Stomach (tissue), 9 donors: ENCODE measurements around the gene SNTG2. TPM values are rescaled to one million over a fixed set of nuclear protein-coding genes. Genes with fewer than 3 reads are reported as not detected.

ENCODE experiments used
- DNase-seq, 2 donors: peaks; one replicate each; pipeline versions ENCODE4 v3.0.0 to v3.0.0-alpha.2; 2013 to 2019
- H3K27ac ChIP-seq, 5 donors: fragments of 200-600 bp in 4 of 5; sonication (generic) in 4 of 5; one replicate each; pipeline ENCODE4 v1.5.1; 2013 to 2019; ENCODE audit warnings: mild to moderate bottlenecking in 1 of 5, moderate library complexity in 1 of 5
- H3K27me3 ChIP-seq, 3 donors: fragments of 200-600 bp; sonication (generic); one replicate each; pipeline ENCODE4 v1.5.1; 2017 to 2019; ENCODE audit warnings: mixed run types in 1 of 3
- H3K36me3 ChIP-seq, 4 donors: fragments of 200-600 bp; sonication (generic); 1 replicate in 3 of 4; 2 replicates in 1 of 4; pipeline ENCODE4 v1.5.1; 2016 to 2019
- H3K4me1 ChIP-seq, 4 donors: fragments of 200-600 bp; sonication (generic); one replicate each; pipeline ENCODE4 v1.5.1; 2016 to 2019
- H3K4me3 ChIP-seq, 4 donors: fragments of 200-600 bp; sonication (generic) in 3 of 4; one replicate each; pipeline ENCODE4 v1.5.1; 2016 to 2019; ENCODE audit warnings: mild to moderate bottlenecking in 1 of 4
- H3K9me3 ChIP-seq, 4 donors: fragments of 200-600 bp; sonication (generic); one replicate each; pipeline ENCODE4 v1.5.1; 2016 to 2019
- EP300 ChIP-seq: sonication (generic); formaldehyde crosslinking; IDR thresholded peaks from one replicate; pipeline ENCODE4 v1.6.1; 2017; ENCODE audit warnings: antibody characterized with exemption
- POLR2A ChIP-seq, 4 donors: fragments of 450-650 bp; IDR thresholded peaks; one replicate each; pipeline ENCODE4 v1.6.1; 2016; ENCODE audit warnings: antibody characterized with exemption in 4 of 4, control low read depth in 2 of 4, mild to moderate bottlenecking in 1 of 4, moderate library complexity in 1 of 4
- POLR2AphosphoS5 ChIP-seq, 3 donors: sonication (generic); formaldehyde crosslinking; IDR thresholded peaks; one replicate each; pipeline ENCODE4 v1.6.1; 2016; ENCODE audit warnings: antibody characterized with exemption in 3 of 3
- WGBS, 5 donors: extraction: QIAGEN DNeasy Blood & Tissue Kit in 3 of 5; methylation state at CpG; one replicate each; pipeline versions ENCODE4 v1.1.5 to v1.1.7; 2013 to 2018; 5-methylcytosine and 5-hydroxymethylcytosine counted together
- intact Hi-C: fragments of 100-400 bp; cut with DNase I; formaldehyde crosslinking; loops from one replicate; pipeline ENCODE4 v1.15.1; 2023; ENCODE audit warnings: low total_unique reads
- polyA plus RNA-seq, 3 donors: library from polyadenylated mRNA; stranded (reverse); fragments of 200-250 nt; gene quantifications; one replicate each; pipeline ENCODE4 v1.2.3, GENCODE V29; 2013
- total RNA-seq, 5 donors: library from RNA; depleted of rRNA; stranded (reverse); fragments of >200 nt; gene quantifications; one replicate each; pipeline versions ENCODE4 v1.1.0 to v1.2.3, GENCODE V29; 2014 to 2016
- TF ChIP-seq, protein P1 (sequence below), 7 experiments: fragments of 450-650 bp in 4 of 7; fragments of 200-600 bp in 3 of 7; sonication (generic) in 3 of 7; IDR thresholded peaks; one replicate each; pipeline ENCODE4 v1.5.1; 2016 to 2019; ENCODE audit warnings: antibody characterized with exemption in 7 of 7, control low read depth in 2 of 7, mild to moderate bottlenecking in 1 of 7
- donor health status: healthy with polysubstance abuse.
- donor health status: Bipolar disorder and iron deficiency.
- donor health status: healthy.

SNTG2 gene
- total and polyA plus RNA-seq, 8 donors = 0.68 to 19.6 (median 5.3) TPM; not detected in 1

DNA sequence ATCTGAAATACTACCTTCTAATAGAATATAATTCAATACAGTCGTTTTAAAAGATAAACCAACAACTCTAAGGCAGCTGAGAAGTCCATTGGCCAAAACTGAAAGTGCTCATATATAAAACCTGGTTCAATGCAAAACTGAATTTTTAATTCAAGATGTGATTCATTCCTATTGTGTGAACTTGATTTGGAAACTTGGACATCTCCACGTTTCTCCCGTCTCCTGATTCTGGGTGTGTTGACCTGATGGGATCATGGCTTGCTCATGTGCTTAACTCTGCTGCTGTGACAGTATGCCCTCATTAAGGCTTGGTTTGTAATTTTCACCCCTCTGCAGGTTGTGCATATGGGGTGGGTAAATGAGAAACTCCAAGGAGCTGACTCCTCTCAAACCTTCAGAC, 296.3 kb downstream of the SNTG2 start:
- Histone ChIP-seq H3K9me3 (no peaks in the 10 kb centered on the region), H3K4me3 (no peak overlapping the region), H3K4me1 (no peaks in the 10 kb centered on the region), H3K36me3 (no peaks in the 10 kb centered on the region), H3K27me3 (no peaks in the 10 kb centered on the region), H3K27ac (no peak overlapping the region)
- 55 to 73% (median 63%) methylated on average over 3 of the region's 3 CpGs for WGBS, 5 donors
- no peak for DNase-seq
- TF ChIP-seq POLR2AphosphoS5 (IDR thresholded peaks at IDR 0.05) = no peak
- TF ChIP-seq POLR2A (IDR thresholded peaks at IDR 0.05) = no peak
- intact Hi-C loops = no loop called here

DNA sequence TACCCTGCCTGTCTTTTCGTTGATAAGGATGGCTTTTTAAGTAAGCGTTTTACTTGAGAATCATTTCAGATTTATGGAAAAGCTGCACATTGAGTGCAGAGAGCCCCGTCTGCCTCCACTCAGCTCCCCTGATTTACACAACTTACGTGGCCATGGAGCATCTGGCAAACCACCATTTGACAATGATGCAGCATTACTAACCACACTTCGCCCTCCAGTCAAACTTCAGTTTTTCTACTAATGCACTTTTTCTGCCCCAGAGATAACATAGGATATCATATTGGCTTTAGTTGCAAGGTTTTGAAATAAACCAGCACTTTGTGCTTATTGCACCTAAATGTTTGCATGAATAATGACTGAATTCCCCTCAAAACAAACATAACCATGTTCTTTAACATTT, 297.5 kb downstream of the SNTG2 start:
- no peak overlapping the region for H3K27ac ChIP-seq
- H3K36me3 ChIP-seq = no peaks in the 10 kb centered on the region
- TF ChIP-seq, protein P1, sequence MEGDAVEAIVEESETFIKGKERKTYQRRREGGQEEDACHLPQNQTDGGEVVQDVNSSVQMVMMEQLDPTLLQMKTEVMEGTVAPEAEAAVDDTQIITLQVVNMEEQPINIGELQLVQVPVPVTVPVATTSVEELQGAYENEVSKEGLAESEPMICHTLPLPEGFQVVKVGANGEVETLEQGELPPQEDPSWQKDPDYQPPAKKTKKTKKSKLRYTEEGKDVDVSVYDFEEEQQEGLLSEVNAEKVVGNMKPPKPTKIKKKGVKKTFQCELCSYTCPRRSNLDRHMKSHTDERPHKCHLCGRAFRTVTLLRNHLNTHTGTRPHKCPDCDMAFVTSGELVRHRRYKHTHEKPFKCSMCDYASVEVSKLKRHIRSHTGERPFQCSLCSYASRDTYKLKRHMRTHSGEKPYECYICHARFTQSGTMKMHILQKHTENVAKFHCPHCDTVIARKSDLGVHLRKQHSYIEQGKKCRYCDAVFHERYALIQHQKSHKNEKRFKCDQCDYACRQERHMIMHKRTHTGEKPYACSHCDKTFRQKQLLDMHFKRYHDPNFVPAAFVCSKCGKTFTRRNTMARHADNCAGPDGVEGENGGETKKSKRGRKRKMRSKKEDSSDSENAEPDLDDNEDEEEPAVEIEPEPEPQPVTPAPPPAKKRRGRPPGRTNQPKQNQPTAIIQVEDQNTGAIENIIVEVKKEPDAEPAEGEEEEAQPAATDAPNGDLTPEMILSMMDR (IDR thresholded peaks at IDR 0.05) = no peak
- TF ChIP-seq POLR2A (IDR thresholded peaks at IDR 0.05) (no peak), EP300 (no peak), POLR2AphosphoS5 (IDR thresholded peaks at IDR 0.05) (no peak)

GRCh38 chr2:1249897-1250687, 299.4 kb downstream of the SNTG2 start:
- H3K27me3 ChIP-seq = peaks cover 0 to 4% (median 0%) of the 10 kb centered on the region in 3 donors
- no peak for TF ChIP-seq EP300
- WGBS, 5 donors = 60 to 70% (median 64%) methylated on average over 10 of the region's 10 CpGs
- DNase-seq = no peak
- intact Hi-C loops = no loop called here
- no peak overlapping the region for H3K27ac ChIP-seq
- no peaks in the 10 kb centered on the region for H3K36me3 ChIP-seq
- no peaks in the 10 kb centered on the region for H3K4me1 ChIP-seq
- H3K9me3 ChIP-seq = no peaks in the 10 kb centered on the region
- no peak overlapping the region for H3K4me3 ChIP-seq

More for the DNA sequence above, 297.5 kb downstream of the SNTG2 start:
- no peaks in the 10 kb centered on the region for H3K4me1 ChIP-seq
- H3K27me3 ChIP-seq = peaks cover 0 to 4% (median 0%) of the 10 kb centered on the region in 3 donors
- H3K4me3 ChIP-seq = no peak overlapping the region
- DNase-seq = no peak
- intact Hi-C loops = no loop called here
- no peaks in the 10 kb centered on the region for H3K9me3 ChIP-seq
- 63 to 77% (median 67%) methylated on average over 5 of the region's 5 CpGs for WGBS, 5 donors

- Histone ChIP-seq H3K9me3 (no peaks in the 10 kb centered on the region), H3K27ac (no peak overlapping the region), H3K4me3 (no peak overlapping the region), H3K27me3 (peaks cover 0 to 4% (median 0%) of the 10 kb centered on the region in 3 donors), H3K36me3 (no peaks in the 10 kb centered on the region), H3K4me1 (no peaks in the 10 kb centered on the region)
- intact Hi-C loops = no loop called here
- WGBS, 5 donors = 80 to 91% (median 89%) methylated on average over 5 of the region's 5 CpGs
- DNase-seq = no peak
- TF ChIP-seq POLR2A (IDR thresholded peaks at IDR 0.05) (no peak), EP300 (no peak), POLR2AphosphoS5 (IDR thresholded peaks at IDR 0.05) (no peak)
- TF ChIP-seq, protein P1 (IDR thresholded peaks at IDR 0.05) = no peak
Observed at GRCh38 chr2:1251520-1251919, 300.9 kb downstream of the SNTG2 start.

GRCh38 chr2:1253629-1254028, 303.0 kb downstream of the SNTG2 start:
- Histone ChIP-seq H3K27me3 (peaks cover 0 to 4% (median 0%) of the 10 kb centered on the region in 3 donors), H3K9me3 (no peaks in the 10 kb centered on the region), H3K4me3 (no peak overlapping the region), H3K36me3 (no peaks in the 10 kb centered on the region), H3K4me1 (no peaks in the 10 kb centered on the region), H3K27ac (no peak overlapping the region)
- no peak for TF ChIP-seq POLR2A (IDR thresholded peaks at IDR 0.05)
- no peak for TF ChIP-seq EP300
- no peak for DNase-seq
- intact Hi-C loops = no loop called here
- 39 to 66% (median 58%) methylated on average over 4 of the region's 4 CpGs for WGBS, 5 donors
